Inferior parietal cortex (tissue), 1 donor: ENCODE measurements around the gene FBXO24.
A peak's percentile ranks its signal among the peaks of the same experiment; 100 is the strongest.

Source experiments
- DNase-seq: peaks from one replicate; pipeline ENCODE4 v3.0.0-alpha.2; 2016; ENCODE audit errors: extremely low spot score

The FBXO24 gene

GRCh38 chr7:100590077-100590737 is 4.1 kb downstream of the FBXO24 start:
- DNase-seq: no peak

- DNase-seq: no peak
These were observed 5.5 kb downstream of the FBXO24 start for GRCh38 chr7:100591596-100591995.

- DNase-seq: no peak
These were observed 9.1 kb downstream of the FBXO24 start for GRCh38 chr7:100595188-100595587.

GRCh38 chr7:100598425-100598824 is 12.3 kb downstream of the FBXO24 start:
- no peak for DNase-seq

GRCh38 chr7:100599911-100600729 is 14.0 kb downstream of the FBXO24 start:
- DNase-seq: no peak

- DNase-seq: no peak
These were observed 14.6 kb downstream of the FBXO24 start for GRCh38 chr7:100600730-100601038.

GRCh38 chr7:100602889-100603725 is 17.0 kb downstream of the FBXO24 start:
- DNase-seq: no peak

- no peak for DNase-seq
These were observed 17.5 kb downstream of the FBXO24 start for GRCh38 chr7:100603726-100604027.

GRCh38 chr7:100604028-100604975 is 18.2 kb downstream of the FBXO24 start:
- no peak for DNase-seq

- no peak for DNase-seq
These were observed 19.1 kb downstream of the FBXO24 start for GRCh38 chr7:100604976-100605911.

- DNase-seq: no peak
These were observed 20.2 kb downstream of the FBXO24 start for GRCh38 chr7:100606313-100606712.

GRCh38 chr7:100607111-100607510 is 21.0 kb downstream of the FBXO24 start:
- no peak for DNase-seq

- no peak for DNase-seq
These were observed 23.8 kb downstream of the FBXO24 start for GRCh38 chr7:100609958-100610357.

GRCh38 chr7:100611983-100612729 is 26.0 kb downstream of the FBXO24 start, which contains the start of gene MOSPD3:
MOSPD3 (plus strand) TSS chr7:100612540; CDS start chr7:100612792, 252 bp downstream.
- DNase-seq: peak; percentile 100

- DNase-seq: no peak
These were observed 26.7 kb downstream of the FBXO24 start for GRCh38 chr7:100612730-100613390.

- DNase-seq: no peak
These were observed 27.5 kb downstream of the FBXO24 start for GRCh38 chr7:100613412-100614175.

- DNase-seq: no peak
These were observed 28.3 kb downstream of the FBXO24 start for GRCh38 chr7:100614308-100614861.

GRCh38 chr7:100620239-100620638 is 34.1 kb downstream of the FBXO24 start:
- DNase-seq: no peak
